AG20443 (cell line): ENCODE results near the gene SALL2.
"Not testable (repeated sequence)": the region's sequence is repeated elsewhere in the genome, so short reads cannot be mapped to it uniquely, and the experiment has no call there.

Source experiments
- DNase-seq: peaks from one replicate; pipeline ENCODE4 v3.0.0; 2012; ENCODE audit warnings: low spot score, mixed read lengths

The SALL2 gene

DNA sequence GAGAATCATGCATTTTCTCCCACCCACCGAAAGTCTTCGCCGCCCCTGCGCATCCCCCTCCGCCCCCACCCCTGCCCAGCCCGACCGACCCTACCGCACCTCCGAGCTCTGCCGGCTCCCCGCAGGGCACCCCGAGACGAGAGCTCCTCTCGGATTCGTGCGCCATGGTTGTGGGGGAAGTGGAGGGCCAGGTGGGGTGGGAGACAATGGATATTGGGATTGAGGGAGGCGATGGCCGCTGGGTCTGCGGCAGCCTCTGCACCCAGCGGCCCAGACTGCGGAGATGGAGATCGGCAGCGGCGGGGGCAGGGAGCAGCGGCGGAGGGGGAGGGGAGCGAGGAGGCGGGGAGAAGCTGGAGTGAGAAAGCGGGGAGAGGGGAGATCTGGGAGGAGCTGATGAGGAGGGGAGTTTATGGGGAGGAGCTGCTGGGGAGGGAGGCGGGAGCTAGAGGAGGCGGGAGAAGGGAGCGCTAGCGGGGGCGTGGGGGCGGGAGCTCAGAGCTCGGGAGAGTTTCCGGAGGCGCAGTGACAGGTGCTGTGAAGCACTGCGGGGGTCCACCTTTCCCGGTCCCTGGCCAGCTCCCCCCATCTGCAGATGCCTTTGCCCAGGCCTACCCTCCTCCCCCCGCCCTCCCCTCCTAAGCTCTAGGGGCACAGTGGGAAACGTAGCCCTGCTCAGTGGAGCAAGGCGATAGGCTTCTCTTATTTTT is at the start of gene SALL2:
Gene SALL2 (minus strand): TSS at position 385 of the 710 bp plus-strand sequence. CDS start 219 bp downstream, at position 166.
- peak; percentile 57 for DNase-seq

DNA sequence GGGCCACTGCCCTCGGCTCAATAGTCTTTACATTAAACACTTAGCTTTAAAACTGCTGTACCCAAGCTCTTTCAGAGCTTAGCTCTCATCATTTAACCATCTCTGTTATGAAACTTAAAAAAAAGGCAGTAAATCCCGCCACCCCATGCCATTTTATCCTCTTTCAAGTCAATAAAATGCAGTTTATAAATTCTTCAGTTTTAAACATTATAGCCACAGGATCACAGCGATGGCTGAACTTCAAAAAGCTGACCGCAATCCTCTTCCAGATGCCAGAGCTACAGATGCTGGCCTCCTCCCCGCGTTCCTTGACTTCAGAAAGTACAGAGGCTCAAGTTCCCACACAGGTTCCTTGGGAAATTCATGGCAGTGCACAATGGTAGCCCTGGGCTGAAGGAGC is 49.5 kb upstream of the SALL2 start:
- DNase-seq: no peak

DNA sequence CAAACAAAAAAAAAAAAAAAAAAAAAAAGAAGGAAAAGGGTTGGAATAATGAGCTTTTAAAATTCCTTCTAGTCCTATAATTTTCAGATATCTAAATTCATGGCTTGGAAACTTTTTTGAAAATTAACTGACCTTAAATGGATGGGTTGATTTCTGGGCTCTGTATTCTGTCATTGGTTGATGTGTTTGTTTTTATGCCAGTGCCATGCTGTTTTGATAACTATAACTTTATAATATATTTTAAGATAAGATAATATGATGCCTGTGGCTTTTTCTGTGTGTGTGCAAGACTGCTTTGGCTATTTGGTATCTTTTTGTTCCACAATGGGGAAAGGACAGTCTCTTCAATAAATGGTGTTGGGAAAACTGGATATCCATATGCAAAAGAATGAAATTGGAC is 46.5 kb upstream of the SALL2 start:
- DNase-seq: no peak

DNA sequence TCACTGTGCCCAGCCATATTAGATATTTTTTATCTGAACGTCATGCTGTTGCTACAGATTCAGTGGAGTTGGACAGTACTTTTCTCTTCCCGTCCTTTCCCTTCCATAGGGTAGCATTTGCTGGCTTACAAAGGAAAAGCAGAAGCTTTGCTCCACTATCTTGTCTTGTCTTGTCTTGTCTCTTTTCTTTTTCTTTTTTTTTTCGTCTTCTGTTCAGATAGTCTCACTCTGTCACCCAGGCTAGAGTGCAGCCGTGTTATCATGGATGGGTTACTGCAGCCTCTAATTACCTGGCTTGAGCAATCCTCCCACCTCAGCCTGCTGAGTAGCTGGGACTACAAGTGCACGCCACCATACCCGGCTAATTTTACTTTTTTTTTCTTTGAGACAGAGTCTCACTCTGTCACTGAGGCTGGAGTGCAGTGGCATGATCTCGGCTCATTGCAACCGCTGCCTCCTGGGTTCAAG is 32.6 kb upstream of the SALL2 start:
- no peak for DNase-seq

DNA sequence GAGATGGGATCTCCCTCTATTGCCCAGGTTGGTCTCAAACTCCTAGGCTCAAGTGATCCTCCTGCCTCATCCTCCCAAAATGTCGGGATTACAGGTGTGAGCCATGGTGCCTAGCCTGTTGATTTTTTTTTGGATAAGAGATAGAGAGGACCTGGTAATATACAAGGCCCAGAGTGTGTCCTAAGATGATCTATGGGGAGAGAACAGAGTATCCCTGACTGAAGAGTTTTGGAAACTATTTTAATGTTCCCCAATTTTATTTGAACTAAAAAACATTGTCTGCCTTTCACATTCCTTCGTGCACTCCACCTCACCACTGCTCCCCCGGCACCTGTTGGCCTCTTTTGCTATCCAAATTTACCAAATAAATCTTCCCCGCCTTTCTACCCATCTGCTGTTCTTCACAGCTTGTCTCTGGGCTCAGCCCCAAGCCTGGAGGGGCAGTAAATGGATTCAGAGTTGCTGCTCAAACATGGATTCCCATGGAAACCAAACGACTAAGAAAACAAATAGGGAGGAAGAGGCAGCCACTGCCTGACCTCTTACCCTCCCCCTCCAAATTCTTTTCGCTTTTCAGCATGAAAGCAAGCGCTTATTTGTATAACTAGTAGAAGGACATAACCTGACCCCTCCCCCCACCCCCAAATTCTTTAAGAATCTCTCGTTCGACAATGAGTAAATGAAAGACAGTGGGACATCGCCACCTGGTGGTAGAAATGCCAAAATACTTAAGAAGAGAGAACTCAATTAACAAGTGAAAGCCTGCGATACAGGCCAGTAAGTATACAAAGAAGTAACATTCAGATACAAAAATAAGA is 31.1 kb upstream of the SALL2 start:
- peak; percentile 79 for DNase-seq

DNA sequence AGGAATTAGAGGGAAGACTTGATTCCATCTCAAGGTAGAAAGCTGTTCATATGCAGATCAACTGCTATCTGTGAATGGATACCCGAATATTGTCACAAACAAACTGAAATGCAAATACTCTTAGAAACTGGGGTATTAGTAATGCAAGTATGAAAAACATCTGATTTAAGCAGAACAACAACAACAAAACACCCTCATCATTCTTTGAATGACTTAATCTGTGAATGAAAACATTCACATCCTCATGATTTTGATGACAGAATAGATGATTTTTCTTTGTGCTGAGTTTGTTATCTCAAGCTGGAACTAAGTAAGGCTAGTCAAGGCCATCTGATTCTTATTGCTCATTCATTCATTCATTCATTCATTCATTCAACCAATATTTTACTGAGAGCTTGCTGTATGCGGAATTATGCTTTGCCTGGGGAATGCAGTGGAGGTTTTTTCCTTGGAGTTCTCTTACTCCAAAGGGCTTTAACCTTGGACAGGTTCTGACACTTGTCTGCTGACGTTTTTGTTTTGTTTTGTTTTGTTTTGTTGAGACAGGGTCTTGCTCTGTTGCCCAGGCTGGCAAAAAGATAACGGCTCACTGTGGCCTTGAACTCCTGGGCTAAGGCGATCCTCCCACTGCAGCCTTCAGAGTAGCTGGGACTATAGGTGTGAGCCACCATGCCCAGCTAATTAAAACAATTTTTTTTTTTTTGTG is 30.4 kb upstream of the SALL2 start:
- DNase-seq: no peak

DNA sequence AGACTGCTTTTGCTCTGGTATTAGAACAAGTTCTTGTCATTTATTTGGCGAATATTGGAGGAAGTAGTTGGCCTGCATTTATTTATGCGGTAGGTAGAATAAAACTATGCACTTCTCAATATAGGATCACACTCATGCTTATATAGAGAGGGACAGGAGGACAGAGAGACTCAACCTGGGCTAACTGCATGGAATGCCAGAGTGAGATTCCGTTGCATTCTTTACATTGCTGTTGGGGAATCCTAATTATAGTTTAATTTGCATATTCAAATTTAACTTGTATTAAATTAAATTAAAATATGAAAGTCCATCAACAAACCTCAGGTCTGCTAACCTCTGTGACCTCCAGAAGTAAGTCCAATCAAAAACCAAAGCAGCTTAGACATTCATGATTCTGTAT is 27.1 kb upstream of the SALL2 start:
- DNase-seq: no peak

DNA sequence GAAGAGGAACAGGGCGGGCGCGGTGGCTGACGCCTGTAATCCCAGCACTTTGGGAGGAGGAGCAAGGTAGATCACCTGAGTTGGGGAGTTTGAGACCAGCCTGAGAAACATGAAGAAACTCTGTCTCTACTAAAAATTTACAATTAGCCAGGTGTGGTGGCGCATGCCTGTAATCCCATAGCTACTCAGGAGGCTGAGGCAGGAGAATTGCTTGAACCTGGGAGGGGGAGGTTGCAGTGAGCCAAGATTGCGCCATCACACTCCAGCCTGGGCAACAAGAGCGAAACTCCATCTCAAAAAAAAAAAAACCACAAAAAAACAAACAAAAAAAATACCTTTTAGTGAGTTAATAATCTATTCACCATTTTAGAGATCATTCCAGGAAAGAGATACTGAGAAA is 18.4 kb upstream of the SALL2 start:
- not testable (repeated sequence) for DNase-seq

DNA sequence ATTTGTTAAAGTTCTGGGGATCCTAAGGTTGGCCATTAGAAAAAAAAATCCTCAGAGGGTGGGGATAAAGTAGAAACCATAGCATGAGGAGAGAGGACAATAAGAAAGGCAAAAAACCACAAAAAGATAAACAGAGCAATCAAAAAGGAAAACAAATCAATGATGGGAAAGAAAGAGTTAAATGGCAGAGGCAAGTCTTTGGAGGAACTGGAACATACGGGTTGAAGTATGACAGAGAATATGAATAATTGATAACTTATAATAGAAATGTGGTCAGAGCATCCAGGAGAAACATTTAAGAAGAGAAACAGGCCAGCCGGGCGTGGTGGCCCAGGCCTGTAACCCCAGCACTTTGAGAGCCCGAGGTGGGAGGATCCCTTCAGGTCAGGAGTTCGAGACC is 17.8 kb upstream of the SALL2 start:
- DNase-seq: no peak

DNA sequence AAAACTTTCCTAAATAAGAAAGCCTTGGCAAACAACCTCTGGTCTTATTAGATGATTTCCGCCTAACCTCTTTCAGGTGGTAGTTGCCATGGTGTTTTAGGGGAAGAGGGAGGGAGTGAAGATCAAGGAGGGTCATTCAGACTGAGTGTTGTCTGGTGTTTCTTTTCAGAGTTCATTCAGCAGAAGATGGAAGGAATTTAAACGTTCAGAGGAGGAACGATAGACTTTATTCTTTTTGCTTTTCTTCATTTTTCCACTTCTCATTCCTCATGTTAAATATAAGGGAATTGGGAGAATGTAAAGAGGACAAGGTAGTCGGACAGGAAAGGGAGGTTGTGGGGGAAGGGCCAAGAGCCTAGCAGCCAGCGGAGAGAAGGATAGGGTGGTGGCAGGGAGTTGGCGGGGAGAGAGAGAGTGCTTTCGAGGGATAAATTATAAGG is 17.4 kb upstream of the SALL2 start:
- DNase-seq: no peak

DNA sequence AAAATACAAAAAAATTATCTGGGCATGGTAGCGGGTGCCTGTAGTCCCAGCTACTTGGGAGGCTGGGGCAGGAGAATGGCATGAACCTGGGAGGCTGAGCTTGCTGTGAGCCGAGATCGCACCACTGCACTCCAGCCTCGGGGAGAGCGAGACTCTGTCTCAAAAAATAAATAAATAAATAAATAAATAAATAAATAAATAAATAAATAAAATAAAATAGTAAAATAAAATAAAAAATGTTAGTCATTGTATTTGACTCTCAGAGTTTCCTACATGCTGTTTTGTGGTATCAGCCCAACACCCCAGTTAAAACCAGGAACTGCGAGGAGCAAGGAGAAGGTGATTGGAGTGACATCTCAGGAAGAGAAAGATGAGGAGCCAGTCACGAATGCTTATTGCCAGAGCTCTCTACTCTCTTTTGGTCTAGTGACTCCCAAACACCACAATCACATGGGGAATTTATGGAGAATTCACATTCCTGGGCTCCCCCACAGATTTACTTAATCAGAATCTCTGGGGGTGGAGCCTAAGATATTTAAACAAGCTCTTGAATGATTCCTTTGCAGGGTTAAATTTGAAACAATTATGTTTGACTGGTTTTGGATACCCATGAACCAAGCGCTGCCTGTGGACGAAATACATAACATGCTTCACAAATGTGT is 15.4 kb upstream of the SALL2 start:
- DNase-seq: no peak

DNA sequence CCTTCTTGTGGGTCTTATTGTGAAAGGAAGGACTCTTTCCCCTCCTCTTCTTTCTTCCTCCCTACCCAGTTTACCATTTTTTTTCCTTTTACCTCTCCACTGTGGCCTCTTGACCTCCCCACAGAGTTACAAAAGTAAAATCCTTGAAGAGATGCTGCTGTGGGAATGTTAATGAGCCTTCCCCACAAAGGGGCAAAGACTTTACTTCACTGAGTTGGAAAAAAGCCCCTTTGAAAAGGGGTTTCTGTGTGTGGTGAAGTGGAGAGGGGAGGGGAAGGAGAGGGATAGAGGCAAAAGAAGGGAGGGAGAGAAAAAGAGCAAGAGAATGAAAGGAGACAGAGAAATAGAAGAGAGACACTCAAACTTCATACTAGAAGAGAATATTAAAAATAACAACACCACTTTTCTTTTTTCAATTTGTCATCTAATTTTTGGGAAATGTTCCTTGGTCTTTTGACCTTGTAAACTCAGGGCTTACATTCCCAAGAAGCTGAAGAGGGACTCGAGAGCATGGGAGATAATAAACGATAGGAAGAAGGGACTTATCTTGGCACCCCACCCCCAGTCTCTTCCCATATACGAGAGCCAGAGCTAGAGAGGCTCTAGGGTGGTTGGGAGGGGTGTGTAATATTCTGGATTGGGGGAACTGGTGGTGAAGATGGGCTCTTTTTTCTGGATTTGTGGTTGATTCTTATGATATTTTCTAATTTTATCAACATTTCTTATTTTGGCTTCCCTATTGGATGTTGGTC is 13.2 kb upstream of the SALL2 start:
- DNase-seq: no peak

DNA sequence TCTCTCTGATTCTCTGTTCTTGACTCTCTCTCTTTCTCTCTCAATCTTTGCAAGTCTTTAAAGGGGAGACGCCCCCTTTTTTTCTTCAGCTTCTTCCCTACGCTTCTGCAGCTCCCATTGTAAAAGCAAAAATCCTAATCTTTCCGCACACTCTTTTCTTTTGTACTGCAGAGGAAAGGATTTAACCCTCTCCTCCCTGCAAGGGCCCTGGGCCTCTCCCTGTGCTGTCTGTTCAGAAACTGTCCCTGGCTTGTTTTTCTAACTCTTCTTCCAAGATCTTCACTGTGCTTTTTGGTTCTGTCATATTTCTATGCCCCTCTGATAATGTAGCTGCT is 10.9 kb upstream of the SALL2 start:
- DNase-seq: no peak

DNA sequence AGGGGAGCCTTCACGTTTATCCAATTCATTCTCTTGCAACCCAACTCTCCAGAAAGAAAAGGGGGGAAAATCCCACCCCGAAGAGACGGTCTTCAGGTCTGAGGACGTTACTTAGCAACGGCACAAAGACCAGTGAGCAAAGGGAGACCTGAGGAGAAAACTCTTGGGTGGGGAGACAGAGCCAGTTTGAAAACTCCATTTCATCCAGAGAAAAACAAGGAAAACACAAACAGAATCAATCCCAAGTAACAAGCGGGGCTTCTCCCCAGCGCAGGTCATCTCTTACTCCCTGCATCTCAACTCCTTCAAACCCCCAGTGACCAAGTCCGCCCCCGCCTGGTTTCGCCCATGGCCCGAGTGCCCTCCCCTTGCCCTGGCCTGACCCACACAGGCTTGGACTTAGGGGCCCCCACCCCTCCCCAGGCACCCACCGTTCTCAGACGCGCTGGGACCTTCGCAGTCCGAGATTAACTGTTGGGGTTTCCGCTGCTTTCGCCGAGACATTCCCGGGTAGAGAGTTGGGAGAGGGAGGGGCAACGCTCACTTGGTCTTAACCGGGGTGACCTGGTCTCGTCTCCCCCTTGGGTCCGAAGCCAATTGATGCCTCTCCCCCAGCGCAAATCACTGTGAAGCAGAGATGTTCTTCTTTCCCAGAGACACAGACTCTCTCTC is 10.4 kb upstream of the SALL2 start:
- DNase-seq: no peak

DNA sequence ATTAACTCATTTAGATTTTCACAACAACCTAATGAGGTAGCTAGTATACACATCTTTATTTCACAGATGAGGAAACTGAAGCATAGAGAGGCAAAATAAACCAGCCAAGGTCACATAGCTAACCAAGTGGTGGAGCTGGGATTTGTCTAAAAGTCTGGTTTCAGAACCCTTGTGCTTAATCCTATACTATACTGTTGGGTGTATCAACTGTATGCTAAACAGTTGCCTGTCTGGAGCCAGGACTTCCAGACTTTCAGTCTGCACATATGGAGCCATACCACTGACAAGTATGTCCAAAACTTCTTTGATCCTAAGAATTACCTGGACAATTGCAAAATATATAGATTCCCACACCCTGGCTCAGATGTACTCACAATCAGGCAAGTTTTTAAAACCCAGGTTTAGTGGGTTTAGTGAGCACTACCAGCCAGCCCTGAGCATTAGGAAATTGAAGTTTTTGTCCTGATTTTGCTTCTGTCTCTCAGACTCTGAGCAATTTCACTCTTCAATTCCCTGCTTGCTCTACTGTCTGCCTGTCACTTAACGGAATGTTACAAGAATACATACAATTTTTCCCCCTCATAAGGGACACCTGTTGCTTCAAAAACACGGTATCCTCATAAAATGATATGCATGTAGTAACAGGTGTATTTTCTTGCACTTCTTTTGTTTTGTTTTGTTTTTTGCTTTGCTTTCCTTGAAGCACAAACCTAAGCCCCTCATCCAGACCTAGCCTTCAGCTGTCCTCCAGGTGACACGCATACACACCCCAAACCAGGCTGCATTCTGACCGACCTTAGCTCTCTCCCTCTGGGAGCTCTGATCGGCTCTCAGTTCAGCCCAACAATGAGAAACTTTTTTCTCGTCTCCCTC is 9.6 kb upstream of the SALL2 start:
- DNase-seq: no peak

DNA sequence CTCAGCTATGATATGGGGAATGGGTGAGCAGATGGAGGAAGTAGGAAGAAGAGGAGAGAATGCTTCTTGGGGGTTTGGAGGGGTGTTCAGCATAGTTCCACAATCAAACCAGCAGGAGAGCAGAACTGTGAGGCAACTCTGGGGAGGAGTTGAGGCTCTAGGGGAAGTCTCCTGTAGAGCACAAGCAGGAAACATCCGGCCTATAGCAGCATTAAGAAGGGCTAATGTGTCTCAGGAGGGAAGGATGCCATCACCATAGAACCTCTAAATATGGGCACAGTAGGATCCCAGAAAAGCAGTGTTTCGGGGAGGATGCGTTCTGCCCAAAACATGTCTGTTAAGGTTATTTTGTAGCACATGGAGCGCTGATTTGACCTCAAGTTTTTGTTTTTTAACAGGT is 8.4 kb upstream of the SALL2 start:
- DNase-seq: no peak

DNA sequence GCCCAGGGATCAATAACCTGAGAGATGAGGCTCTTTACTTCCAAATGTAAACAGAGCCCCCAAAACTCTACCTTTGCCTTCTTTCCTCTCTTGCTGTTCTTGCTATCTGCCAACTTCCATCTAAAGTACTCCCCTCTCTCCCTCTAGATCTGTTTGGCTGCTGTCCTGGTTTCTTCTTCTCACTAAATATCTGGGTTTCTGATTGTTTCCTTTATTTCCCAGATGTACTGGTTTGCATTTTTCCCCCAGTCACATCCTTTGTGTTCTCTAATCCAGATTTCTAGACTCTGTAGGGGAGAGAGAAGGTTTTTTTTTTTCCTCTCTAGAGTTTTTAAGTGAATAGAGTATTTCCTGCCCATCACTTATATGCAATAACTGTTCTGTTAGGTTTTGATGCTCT is 7.1 kb upstream of the SALL2 start:
- no peak for DNase-seq

DNA sequence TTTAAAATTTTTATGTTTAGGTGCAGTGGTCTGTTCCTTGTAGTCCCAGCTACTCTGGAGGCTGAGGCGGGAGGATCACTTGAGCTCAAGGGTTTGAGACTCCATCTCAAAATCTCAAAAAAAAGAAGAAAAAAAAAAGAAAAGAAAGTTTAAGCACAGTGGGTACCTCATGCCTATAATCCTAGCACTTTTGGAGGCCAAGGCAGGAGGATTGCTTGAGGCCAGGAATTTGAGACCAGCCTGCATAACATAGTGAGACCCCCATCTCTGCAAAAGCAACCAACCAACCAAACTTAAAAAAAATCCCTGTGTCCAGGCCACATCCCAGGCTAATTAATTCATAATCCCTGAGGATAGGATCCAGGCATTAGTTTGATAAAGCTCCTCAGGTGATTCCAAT is 3.4 kb upstream of the SALL2 start:
- no peak for DNase-seq

DNA sequence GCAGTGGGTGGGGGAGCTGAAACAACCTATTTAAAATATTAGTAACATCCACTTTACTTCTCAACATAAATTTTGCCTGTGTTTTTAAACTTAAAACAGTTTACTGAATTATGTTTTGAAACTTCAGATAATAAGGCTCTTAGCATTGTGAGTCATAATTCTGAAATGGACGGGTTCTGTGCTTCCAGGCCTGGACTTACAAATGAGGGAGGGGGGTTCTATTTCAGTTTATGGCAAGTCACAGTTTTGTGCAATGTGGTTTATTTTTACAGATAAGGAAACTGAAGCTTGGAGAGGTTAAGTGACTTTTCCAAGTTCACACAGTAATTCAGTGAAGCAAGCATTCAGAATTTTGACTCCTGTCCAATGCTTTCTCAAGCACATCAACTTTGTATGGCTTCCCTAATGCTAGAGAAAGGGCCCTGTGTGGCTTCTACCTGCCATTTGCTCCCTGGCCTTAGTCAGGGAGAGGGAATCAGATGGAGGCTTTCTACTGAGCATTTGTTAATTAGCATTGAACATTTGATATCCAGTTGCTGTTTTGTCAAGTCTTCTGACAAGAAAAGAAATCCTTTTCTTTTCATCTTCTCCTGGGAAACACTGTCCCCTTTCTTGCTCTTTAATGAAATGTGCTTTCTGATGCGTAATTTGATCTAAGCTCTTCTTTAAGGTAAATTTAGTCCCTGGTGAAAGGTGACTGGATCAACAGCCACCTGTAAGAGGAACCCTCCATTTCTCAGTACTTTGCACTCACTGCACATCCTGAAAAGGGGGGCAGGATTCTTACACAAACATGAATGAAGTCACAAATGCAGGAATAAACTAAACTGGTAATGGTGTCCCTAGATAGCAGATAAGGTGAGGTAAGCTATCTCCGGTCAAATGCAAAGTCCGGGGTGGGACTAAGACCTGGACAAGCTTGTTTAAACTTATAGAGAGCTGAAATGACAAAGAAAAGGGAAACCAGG is 2.5 kb upstream of the SALL2 start:
- no peak for DNase-seq
